Measurements from ENCODE around the gene RNF145.
A peak's percentile ranks its signal among the peaks of the same experiment; 100 is the strongest.

Gene RNF145

GRCh38 chr5:159216454-159216853 is 7.1 kb upstream of the RNF145 start:
- no peak for DNase-seq

DNA sequence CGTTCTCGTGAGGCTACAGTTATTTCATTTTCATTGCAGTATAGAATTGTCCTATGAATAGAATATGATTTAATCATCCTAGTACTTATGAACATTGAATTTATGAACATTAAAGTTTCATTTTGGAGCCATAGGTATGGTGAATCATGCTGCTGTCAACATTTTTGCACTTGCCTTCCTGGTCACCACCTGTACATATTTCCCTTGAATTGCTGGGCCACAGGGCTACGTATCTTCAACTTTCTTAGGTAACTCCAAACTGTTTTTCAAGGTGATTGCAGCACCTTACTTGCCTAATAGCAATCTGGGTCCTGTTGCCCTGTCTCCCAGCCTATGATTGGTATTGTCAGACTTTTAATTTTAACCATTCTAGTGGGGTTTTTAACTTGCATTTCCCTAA is 6.5 kb upstream of the RNF145 start:
- DNase-seq, result no peak

DNA sequence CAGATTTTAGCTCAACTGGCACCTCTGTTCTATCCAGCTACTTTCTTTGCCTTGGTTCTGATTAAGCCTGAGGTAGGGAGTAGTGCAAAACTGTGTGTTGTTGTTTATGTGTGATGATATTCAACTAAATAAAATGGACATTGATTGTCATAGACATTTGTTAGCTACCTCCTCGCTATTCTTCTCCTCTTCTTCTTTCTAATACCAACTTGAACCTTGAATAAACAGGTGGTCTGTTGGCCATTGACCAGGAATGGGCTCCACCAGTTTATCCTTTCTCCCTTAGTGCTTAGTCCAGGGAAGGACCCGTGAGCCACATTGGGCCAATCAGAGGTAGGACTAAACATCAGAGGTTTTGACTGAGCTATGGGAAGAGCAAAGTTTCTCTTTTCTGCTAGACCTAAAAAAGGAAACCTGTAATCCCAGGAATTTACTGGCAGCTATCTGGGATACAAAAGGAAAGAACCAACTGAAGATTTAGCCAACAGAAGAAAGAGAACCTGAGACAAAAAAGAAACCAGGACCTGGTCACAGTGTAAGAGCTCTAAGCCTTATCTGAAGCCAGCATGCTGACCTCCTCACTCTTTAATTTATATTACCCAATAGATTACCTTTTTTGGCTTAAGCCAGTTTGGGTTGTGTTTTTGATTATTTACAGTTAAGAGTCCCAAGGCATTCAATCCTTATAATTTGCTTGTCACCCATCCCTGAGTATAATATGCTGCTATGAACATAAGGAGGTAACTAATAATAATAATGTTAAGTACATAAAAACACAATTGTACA is 5.3 kb upstream of the RNF145 start:
- no peak for DNase-seq

- DNase-seq, result no peak
Measured at GRCh38 chr5:159212657-159213462, 3.5 kb upstream of the RNF145 start.

- no peak for DNase-seq
Measured at GRCh38 chr5:159211729-159212174, 2.4 kb upstream of the RNF145 start.

GRCh38 chr5:159210846-159211245 is 1.5 kb upstream of the RNF145 start:
- DNase-seq, result no peak

DNA sequence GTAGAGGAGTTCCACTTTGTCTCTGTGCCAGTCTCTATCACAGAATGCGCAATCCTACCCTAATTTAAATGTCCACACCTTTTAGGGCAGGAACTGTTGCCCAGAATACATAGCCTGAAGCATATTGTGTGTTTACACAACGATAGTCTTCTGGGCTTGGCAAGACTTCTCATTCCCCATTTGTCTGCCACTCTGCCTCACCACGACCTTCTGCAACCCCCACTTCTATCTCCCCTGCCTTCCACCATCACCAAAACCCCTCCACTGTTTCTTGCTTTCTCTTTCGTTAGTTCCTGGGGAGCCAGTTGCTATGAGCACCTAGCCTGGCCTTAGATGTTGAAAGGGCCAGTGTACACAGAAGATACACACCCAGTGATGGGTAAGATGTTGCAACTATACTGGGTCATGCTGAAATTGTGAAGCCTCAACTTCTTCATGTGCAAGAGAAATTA is 883 bp upstream of the RNF145 start:
- DNase-seq, result no peak

DNA sequence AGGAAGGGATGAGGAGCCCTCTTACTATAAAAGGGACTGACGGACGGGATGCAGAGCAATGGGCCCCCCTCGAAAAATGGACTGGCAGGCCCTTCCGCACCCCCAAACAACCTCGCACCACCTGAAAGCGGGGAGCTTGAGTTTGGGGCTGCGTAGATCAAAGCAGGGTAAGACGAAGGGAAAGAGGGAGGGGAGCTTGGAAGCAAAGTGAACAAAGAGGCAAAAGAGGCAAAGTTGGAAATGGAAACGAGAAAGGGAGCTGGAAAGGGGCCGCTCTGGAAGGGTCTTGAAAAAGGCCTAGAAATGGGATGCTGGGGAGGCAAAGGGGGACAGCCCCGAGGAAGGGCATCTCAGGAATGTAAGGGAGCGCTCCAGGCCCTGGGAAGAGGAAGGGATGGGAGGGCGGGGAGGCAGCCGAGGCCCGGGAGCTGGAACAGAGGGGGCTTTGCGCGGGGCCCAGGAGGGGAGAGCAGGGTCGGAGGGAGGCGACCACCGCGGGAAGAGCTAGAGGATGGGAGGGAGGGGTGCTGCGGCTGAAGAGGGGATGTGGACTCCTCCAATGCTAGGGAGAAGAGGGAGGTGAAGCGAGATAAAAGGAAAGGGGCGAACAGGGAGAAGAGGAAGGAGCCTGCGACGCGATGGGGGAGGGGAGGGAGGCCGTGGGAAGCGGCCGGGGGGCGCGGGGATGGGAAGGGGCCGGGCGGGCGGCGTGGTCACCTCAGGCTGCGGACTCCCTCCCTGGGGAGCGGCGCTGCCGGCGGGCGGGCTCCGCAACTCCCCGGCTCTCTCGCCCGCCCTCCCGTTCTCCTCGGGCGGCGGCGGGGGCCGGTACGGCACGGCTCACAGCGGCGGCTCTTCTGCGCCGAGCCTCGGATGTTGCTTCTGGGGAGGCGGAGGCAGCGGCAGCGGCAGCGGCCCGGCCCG is 577 bp downstream of the RNF145 start:
- DNase-seq, result no peak

DNA sequence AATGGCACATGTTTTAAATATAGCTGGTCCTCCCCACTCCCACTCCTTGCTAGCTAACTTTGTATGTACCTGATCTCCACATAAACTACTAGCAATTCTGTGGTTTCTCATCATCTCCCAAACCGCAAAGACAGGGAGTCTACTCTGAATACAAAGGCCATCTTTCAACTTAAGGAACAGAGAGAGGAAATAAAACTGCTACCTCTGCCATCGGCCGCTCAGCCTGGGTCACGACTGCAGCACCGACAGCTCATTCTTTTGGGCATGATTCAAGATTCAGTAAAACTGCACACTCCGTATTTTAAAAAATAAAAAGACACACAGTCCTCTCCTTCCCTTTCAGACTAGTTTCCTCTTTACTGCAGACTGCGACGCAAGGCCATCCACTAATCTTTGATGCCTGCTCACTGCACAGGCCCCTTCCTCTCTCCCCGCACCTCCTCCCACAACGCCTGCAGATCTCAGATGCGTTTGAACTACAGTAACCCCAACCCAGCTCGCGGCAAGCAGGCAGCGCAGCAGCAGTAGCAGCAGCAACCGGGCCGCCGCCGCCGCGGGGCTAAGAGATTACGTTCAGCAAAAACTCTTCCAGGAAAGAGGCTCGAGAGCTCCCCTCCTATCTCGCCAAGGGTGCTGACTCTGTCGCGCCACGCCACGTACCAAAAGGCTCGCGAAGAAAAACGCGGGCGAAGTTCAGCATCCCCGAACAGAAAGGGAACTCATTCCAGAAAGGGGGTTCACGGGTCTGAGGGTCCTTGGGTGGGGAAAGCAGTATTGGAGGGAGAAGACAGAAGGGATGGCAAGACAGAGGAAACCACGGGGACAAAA is 1.5 kb downstream of the RNF145 start:
- peak; percentile 48 for DNase-seq

DNA sequence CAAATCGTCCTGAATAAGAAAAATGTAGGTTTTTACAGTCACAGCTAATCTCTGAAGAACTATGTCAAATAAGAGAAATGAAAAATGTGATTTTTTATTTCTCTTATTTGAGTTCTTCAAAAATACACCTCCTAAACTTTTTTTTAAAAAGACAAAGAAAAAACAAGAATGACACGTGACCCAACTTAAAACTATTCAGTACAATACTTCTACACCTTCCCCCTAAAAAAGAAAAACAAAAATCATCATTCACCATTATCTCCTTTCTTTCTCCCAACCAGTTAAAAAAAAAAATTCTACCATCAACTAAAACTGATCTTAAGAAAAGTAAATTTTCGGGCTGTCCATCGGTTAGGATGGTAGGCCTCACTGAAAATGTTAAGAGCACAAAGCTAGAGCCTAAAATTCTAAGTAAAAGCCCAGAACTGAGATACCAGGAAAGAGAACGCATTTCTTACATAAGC is 2.1 kb downstream of the RNF145 start:
- DNase-seq, result no peak

DNA sequence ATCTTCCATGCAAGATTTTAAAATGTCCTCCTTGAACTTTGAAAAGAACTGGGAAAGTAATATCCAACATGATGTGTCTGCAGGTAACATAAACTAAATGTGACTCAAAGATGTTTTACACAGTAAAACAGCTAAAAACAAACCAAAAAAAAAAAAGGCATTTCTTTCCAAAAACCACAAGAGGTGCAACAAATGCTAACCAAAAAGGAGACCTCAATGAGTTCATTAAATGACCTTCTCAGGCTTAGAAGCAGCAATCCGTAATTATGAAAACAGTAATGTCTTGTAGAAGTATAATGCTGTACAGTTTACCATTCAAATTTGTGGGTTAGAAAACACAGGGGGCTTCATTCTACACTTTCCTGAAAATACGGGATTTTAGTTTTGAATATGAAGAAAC is 2.5 kb downstream of the RNF145 start:
- no peak for DNase-seq

DNA sequence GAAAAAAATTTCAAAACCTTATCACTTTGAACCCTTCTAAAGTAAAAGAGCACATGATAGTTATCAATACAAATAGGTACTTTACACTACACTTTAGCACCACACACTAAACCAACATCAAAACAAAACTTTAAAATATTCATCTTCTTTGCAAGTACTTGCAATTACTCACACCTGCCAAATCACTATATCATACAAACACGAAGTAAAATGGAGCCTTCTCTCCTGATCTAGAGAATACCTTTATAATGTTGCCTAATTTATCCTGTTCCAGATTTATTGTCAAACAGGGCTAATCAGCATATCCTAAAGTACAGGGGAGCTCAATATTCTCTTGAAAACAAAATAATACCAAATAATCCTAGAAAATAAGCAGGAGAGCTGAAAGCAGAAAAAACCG is 3.0 kb downstream of the RNF145 start:
- no peak for DNase-seq

GRCh38 chr5:159203351-159203750 is 6.0 kb downstream of the RNF145 start:
- no peak for DNase-seq

GRCh38 chr5:159202151-159202550 is 7.2 kb downstream of the RNF145 start:
- no peak for DNase-seq

- DNase-seq, result no peak
Measured at GRCh38 chr5:159199780-159200179, 9.6 kb downstream of the RNF145 start.

DNA sequence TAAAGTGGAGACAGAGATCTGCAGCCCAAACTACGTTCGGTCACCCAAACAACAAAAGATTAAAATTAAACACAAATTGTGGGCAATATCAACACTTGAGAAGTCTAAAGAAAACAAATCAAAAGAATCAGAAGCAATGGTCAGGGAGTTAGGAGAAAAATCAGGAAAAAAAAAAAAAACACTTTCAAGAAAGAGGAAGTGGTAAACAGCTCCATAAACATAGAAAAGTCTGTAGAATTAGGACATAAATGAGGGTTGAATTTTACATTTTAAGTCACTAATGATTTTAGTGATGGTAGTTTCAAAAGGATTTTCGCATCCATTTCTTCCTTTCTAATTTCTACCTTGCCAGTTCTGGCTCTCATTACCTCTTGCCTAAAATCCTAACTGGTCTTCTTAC is 10.1 kb downstream of the RNF145 start:
- no peak for DNase-seq

- DNase-seq, result no peak
Measured at GRCh38 chr5:159198063-159199036, 11.0 kb downstream of the RNF145 start.

- no peak for DNase-seq
Measured at GRCh38 chr5:159195775-159196174, 13.6 kb downstream of the RNF145 start.

DNA sequence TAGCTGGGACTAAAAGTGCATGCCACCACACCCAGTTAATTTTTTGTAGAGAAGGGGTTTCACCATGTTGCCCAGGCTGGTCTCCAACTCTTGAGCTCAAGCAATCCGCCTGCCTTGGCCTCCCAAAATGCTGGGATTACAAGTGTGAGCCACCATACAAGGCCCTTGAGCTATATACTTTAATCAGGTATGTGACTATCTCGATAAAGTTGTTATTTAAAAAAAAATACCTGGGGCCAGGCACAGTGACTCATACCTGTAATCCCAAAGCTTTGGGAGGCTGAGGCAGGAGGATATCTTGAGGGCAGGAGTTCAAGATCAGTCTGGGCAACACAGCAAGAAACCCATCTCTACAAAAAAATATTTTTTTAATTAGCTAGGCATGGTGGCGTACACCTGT is 19.2 kb downstream of the RNF145 start:
- DNase-seq, result no peak

- no peak for DNase-seq
Measured at GRCh38 chr5:159189310-159189709, 20.0 kb downstream of the RNF145 start.

GRCh38 chr5:159187719-159188118 is 21.6 kb downstream of the RNF145 start:
- no peak for DNase-seq
